Mucosa of gallbladder (tissue), 1 donor: ENCODE results near the gene GDNF. TPM values are rescaled to one million over a fixed set of nuclear protein-coding genes. Genes with fewer than 3 reads are reported as not detected.

ENCODE experiments used
- DNase-seq: peaks from one replicate; pipeline ENCODE4 v3.0.0-alpha.2; 2020; ENCODE audit warnings: low spot score
- total RNA-seq: library from RNA; stranded (reverse); gene quantifications from one replicate; pipeline ENCODE4 v1.2.1, GENCODE V29; 2021
- donor health status: DM: no; HTN: no; CAD: no.

Gene GDNF
- total RNA-seq, 1 donor from 2014 or later: 1.2 TPM

DNA sequence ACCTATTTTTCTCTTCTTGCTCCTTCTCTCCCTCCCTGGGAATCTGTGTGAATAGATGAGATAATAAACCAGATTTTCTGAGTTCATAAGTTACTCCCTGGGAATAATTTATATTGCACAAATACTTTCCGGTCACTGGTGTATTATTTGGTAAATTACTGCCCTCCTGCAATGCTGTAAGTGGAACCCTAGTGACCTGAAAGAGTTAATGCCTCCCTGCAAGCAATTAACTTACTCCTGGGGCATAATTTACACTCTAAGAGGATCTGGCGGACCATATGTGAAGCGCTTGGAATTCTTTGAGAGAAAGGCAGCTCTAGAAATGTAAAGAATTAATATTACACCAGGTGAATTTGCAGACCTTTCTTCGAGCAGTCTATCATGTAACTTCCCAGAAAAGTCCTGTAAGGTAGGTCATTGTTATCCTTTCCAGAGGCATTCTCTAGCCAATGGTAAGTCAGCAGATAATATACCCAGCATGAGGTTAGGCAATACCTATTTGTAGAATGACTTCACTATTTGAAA is 7.0 kb upstream of the GDNF start:
- DNase-seq: no peak

DNA sequence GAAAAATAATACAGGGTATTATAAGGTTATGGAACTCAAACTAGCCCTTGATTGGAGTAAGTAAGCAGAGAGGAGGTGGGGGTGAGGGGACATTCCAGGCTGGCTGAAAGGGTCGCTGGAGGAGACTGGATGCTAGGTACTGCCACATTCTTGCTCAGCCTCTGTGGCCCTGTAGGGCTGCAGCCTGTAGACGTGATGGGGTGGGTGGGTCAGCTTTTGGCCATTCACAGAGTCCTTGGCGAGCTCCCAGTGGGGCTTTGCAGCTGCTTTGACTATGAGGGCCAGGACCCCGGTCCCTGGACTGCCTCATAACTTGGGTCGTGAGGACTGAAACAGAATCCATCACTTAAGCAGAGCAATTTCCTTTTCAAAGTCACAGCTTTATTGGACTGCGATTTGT is 4.2 kb upstream of the GDNF start:
- DNase-seq: no peak

DNA sequence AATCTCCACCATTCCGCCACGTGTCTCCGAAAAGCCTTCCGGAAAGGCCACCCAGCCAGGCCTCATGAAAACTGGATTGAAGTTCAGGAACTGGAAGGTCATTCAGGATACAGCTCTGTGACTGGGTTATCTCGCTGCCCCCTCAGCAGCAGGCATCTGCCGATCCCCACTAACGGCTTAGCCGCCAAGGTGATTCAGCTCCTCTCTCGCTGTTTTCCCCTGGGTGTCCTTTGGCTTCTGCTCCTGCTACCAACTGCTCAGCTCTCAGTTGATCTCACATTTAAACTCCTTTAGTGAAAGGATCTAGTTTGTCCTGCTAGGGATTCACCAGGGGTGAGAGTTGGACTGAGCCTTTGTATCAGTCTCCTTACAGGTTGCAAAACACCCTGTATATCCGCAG is 2.2 kb upstream of the GDNF start:
- no peak for DNase-seq

DNA sequence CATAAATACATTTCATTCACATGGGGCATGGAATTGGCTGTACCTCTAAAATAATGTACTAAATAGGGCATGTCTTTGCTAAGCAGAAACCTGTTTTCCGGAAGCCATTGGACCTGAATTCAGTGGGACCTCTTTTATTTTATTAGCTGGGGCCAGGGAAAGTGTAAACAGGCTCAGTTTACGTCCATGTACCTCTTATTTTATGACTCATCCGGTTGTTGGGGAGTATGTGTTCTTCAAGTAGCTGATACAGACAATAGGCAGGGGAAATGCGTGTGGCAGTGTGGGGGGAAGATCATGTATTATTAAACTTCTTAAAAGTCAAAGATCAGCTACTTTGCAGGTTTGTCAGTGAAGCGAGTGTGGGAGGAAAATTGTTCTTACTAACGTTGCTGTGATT is 1.4 kb upstream of the GDNF start:
- DNase-seq: no peak

DNA sequence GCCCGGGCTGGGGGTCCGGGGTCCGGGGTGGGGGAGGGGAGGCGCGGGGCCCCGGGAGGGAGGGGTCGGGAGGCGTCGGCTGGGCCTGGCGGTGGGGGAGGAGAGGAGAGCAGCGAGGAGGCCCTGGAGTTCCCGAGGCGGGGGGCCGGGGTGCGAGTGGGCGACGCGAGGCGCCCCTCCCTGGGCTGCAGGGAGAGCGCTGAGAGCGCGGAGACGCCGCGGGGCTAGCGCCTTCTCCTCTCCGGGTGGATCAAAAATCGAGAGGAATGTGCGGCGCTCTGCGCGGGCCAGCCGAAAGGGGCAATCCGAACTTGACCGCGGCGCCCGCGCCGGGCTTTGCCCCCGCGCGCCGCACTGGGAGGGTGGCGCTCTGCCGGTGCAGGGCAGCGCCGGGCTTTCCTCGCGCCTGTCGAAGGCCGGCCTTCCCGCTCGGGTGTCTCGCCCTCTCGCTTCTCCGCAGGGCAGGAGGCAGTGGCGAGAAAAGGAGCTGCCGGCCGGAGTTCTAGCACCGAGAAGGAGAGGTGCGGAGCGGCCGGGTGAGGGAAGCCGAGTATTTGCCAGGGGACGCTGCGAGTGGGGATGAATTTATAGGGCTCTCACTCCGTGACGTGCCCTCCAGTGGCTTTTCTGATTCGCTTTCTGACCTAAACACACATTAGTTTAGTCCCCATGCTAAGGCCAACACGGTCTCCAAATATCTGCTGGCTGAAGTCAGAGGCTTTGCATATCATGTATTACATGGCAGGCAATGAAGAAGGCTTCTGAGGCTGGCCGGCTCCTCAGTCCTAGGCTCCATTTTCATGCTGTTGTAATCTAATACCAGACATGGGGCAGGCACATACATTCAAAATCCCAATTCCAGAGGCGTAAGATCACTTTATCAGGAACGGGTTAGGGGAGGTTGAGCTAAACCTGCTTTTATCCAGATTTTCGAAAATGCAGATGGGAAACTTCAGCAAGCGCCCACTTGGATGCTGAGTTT is 503 bp upstream of the GDNF start:
- peak; percentile 17 for DNase-seq

DNA sequence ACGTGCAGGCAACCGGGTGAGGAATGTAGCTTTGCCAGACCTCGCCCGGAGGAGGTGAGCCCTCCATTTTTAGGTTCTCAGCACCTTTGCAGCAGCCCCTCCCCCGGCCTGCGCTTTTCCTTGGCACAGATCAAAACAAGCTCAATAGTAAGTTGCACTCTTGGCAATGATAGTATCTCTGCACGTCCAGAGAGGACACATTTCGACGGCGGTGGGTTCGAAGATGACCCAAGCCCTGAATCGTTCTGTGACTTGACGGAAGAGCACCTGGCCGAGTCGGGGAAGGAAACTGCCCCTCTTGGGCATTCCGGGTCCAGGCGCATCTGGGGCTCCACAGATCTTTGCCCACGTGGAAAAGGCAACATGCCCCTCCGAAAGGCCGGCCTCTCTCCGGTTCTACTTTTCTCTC is 904 bp downstream of the GDNF start:
- DNase-seq: no peak

DNA sequence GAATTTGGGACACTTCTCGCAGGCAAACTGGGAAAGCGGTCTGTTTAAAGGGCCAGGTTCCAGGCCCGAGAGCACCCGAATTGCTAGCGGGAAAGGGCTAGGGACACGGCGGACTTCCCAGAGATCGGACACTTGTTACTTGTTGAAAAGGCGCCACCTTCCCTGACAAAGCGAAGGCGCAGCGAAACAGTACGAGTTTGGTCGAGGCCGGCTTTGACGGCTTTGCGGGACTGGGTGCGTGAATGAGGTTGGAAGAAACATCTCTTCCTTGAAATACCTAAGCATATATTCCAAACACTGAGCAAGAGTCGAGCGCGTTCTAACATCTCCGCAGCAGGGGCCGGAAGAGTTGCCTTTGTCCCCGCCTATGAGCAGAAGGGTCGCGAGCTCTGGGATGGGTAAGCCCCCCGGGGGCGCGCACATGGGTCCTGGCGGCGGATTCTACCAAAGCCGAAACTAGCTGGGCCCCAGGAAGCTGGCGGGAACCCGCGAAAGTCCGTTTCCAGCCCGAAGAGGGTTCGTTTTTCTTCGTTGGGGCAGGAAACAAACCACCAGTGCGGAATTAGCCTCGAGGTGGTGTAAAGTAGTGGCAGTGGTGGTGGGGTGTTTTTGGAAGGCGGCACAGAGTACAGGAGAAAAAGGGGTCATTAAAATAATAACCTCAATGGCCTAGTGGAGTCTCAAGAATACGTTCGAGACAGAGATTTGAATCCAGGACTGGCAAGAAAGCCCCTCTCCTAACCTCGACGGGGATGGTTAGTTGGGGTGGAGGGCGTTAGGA is 1.5 kb downstream of the GDNF start:
- DNase-seq: no peak

DNA sequence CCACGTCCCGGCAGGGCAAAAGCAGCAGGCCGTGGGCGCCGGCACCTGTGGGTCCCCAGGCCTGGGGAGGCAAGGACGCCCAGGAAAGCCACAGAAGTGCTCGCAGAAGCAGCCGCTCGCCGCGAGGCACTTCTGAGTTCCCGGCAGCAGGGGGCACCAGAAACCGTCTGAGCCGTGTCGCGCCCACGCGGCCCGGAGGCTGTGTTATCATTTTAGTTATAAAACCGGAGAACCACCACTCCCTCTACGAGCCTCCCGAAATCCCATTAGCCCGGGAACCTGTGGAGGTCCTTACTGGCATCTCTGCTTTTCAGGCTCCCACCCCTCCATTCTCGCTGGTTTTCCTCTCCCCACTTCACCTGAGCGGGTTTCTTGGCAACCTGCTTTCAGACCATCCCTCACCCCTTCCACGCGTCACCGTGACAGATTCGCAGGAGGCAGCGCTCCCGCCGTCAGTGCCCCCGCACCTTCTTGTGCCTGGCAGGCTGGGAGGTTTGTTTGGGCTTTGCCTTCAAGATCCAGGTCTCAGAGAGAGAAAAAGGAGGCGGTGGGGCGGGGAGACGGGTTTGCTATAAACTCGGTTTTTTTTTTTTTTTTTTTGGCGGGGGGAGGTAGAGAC is 2.3 kb downstream of the GDNF start:
- peak; percentile 74 for DNase-seq

DNA sequence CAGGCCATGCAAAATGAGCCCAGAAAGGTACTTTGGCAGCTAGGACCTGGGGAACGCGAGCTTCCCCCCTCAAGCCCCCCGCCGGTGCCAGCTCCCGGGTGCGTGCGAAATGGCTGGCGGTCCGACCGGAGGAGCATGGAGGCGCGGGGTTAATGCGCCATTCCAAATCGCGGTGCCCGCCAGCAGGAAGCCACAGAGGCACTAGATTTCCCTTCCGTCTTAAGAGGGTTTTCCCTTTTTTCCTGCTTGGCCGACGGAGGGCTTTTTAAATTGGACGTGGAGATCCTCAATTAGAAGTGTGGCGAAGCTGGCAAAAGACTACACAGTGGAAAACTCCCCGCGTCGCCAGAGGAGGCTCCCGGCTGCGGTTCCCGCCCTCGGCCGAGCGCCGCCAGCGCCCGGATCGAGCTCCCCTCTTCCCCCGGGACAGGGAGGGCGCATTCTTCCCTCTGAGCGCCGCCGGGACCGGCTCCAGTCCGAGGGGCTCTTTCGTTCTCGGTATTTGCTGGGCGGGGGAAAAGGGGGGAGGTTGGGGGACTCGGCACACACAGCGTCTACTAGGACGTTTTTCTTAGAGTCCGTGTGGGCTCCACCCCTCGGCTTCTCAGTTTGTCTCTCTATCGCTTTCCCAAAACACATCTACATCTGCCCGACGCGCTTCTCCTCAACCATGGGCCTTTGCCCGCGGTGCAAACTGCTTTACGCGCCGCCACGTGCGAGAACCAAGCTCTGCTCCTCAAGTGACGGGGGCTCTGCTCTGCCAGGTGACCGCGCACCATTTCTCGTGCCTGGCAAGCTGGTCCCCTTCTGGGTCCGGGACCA is 3.0 kb downstream of the GDNF start:
- no peak for DNase-seq

DNA sequence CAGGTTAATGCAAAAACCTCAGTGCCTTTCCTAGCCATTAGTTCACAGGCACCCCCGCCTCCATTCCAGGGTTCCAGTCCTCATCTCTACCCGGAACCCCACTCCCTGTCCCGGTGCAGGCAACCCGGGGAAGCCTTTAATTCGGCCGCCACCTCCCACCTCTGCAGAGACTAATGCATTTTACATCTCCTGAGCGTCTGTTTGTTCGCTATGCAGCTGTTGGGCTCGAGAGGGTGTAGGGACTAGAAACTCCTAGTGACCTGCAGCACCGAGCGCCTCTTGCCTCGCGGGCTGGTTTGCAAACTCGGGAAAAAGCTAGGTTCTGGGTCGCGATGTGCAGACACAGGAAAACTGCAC is 3.6 kb downstream of the GDNF start:
- DNase-seq: no peak

DNA sequence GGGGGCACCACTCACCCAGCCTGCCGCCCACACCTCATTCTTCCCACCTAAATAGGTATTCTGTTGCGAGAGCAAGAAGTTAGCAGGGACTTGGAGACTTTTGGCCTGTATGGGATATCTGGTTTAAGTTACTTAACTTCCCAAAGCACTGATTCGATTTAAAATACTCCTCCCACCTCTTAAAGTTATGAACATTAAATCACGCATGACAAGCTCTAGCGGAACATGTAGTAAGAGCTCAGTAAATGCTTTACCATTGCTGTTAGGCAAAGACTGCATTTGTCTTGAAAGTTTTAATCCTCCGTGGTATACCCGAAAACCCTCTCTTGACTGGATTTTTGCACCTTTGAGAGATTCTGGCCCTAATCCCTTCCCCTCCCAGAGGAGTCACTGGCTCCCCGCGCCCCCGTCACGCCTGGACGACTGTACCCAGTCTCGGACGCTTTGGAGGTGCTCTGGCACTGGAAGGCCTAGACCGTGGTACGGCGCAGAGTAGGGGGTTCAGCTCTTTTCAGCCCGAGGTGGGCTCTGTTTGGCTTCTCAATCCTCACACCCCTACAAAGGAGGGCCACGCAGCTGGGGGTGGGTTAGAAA is 4.4 kb downstream of the GDNF start:
- no peak for DNase-seq

DNA sequence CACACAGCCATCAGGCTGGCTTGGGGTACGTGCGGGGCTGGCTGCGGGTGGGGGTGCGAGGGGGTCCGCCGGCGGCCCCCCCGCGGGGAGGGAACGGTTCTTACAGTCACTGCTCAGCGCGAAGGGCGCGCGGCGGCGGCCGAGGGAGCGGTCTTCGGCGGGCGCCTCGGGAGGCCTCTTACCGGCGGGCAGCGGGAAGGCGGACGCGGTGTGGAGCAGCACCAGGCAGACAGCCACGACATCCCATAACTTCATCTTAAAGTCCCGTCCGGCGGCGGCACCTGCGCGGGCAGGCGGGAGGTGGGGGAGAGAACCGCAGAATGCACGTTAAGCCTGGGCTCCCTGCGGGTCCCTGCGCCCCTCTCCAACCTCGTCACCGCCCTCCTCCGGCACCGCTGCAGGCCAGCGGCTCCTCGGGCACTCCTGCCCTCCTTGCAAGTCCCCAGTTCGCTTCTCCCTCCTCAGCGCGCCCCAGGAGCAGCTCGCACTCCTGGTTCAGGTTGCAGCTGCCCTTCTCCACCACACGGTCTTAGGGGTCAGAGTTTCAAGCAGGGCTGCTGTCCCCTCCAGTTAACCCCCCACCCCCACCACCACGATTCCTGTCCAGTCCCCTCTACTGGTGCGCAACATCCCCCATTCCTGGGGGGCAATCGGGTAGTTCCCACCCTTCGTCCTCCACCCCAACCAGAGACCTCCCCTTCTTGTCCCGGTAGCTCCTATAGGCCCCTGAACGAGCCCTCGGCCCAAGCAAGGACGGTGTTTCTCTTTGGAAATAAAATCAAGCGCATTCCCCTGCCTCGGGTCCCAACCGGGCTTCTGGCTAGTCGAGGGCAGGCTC is 5.1 kb downstream of the GDNF start:
- DNase-seq: no peak

DNA sequence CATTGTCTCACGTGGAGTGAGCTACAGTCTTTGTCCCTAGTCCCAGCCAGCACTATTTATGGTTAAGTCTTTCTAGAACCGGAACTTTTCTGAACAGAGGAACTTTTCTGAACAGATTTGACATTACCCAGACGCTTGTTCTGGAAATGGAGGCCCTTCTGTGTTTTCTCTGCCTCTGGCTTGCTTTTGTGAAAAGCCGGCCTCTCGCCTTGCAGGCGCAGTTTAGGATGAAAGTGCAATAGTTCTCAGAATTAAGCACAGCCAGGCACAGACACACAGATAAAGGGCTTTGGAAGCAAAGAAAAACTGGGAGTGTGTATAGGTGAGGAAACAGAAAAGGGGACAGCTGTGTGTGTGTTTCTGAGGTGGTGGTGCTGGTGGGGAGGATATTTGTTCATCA is 5.9 kb downstream of the GDNF start:
- peak; percentile 40 for DNase-seq

DNA sequence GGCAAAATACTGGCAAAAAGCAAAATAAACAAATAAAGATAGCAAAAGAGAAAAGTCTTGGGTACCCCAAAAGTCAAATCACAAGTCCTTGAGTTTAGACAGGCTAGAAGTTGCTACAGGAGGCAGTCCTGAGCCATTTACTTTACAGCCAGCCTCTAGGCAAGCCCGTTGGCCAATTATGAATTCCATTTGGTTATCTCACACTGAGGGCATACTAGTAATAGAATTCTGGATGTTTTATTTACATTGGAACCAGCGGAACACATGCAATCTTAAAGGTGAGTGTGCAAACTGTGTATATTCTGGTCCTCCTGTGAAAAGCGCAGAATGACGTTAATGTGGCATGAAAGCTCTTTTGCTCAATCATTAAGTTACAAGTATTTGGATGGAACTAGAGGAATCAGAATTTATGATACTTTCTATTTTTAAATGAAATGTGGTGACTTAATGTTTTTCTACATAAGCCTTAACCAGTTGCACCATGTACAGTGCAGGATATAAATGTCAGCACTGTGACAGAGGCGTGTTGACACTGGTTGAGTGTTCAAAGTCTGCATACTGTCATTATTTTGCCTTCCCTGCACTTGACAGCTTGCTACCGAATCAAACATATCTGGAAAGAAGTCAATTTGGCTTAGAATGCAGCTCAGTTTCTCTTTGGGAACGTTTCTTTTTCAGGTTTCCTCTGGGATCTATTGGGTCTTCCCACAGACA is 7.9 kb downstream of the GDNF start:
- DNase-seq: no peak

DNA sequence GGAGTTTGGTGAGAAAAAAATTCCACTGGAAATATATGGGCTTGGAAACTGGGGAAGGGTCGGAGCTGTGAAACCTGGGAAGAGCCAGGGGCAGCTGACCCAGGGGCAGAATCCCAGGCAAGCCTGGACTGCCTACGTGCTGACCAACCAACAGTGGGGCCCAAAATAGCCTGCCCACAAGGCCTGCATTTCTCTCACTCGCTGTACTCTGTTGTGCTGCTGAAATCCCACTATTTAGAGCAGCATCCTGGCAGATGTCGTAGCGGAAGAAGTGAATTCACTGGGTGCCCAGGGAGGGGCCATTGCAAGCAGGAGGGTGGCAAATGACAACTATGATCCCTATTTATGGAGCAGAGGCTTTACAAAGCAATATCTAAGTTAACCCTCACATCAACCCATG is 9.5 kb downstream of the GDNF start:
- DNase-seq: no peak

DNA sequence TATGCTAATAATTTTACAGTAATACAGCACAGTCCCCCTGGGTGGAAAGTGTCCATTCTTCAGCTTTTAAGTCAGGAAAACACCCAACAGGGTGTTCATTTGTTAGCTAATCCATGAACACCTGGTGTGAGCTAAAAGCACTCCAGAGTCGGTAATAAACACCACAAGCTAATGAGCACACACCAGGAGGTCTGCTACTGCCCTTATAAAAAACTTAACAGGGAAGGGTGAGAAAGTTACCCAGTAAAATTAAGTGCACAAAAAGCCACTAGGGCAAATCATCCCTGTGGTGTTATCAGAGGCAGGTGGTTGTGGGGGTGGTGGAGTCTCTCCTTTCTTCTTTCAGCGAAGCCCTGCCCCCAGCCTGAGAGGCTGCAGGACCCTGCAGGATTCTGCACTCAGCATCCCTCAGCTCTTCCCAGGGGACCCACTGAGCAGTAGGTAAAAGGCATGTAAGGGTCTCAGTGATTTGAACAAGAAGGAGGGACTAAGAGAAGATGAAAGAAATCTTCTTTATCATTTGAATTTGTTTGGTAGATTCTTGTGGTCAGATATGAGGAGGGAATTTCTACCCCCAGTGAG is 14.4 kb downstream of the GDNF start:
- DNase-seq: no peak

DNA sequence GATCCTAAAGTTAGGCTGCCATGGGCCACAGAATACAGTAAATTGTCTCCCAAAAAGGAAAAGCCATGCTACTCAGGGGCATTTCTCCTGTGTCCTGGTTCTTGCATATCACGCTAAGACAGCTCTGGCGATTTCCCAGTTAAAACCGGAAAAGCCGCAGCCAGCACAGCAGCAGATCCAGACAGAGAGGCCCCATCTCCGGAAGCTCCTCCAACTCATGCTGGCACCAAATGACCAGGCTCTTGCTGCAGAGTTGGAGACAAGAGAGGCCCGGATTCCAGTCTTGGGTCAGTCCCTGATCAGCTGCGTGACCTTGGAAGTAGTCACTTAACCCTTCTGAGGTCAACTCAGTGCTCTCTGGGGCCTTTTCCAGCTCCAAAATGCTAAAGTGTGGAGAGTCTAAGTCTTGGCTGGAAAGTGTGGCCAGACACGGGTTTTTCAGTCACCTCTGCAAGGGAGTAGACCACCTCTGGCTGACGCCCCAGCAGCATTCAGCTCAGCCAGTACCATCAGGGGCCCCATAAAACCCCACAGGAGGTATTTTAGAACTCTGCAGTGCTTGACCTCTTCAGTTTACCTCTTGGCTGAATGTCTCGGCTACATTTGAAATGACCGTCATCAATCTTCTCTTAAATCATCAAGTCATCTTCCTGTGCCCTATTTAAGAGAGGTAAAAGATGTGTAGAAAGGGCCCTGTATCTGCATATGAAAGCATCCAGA is 16.2 kb downstream of the GDNF start:
- no peak for DNase-seq

DNA sequence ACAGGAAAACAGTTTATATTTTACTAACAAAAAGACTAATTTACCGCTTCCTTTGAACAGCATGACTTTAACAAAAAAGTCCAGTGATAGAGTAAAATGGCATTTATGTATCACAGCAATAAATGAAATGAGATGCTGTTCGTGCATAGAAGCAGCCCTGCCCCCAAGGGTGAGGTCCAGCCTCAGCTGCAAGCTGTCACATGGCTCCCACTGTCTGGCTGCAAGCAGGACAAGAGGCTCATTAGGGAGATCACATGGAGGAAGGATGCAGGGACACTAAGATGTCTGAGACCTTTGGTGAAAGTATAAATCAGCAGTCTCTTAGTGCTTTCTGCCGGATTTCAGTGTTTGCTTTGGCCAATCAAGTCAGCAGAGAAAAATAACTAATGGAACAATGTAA is 23.0 kb downstream of the GDNF start:
- no peak for DNase-seq
